GM12891 (cell line): Measurements from ENCODE around the gene CMKLR1.

Experiments used
- DNase-seq: peaks from one replicate; pipeline ENCODE4 v3.0.0; 2011; ENCODE audit warnings: low spot score; ENCODE audit not compliant: insufficient read length
- FAIRE-seq: peaks from 2 replicates; lab custom pipeline; 2011; peaks lifted over from hg19 to GRCh38; lab: Jason Lieb, UNC
- PAX5 ChIP-seq: IDR thresholded peaks from 2 replicates; pipeline ENCODE4 v1.6.1; 2011; ENCODE audit warnings: low read length, moderate library complexity, mild to moderate bottlenecking; ENCODE audit not compliant: insufficient read depth, severe bottlenecking
- POLR2A ChIP-seq: IDR thresholded peaks from 2 replicates; pipeline ENCODE4 v1.6.1; 2011; ENCODE audit warnings: low read depth, low read length, control low read depth
- POLR2AphosphoS5 ChIP-seq: IDR thresholded peaks from 2 replicates; pipeline ENCODE4 v1.6.1; 2011; ENCODE audit warnings: low read depth, low read length, control low read depth
- POU2F2 ChIP-seq: IDR thresholded peaks from 2 replicates; pipeline ENCODE4 v1.6.1; 2011; ENCODE audit warnings: low read depth, mild to moderate bottlenecking, control low read depth, low read length, moderate library complexity
- SPI1 ChIP-seq: IDR thresholded peaks from 2 replicates; pipeline ENCODE4 v1.6.1; 2011; ENCODE audit warnings: low read depth, low read length, control low read depth
- TAF1 ChIP-seq: IDR thresholded peaks from 2 replicates; pipeline ENCODE4 v1.6.1; 2011; ENCODE audit warnings: low read depth, low read length, control low read depth

The CMKLR1 gene

DNA sequence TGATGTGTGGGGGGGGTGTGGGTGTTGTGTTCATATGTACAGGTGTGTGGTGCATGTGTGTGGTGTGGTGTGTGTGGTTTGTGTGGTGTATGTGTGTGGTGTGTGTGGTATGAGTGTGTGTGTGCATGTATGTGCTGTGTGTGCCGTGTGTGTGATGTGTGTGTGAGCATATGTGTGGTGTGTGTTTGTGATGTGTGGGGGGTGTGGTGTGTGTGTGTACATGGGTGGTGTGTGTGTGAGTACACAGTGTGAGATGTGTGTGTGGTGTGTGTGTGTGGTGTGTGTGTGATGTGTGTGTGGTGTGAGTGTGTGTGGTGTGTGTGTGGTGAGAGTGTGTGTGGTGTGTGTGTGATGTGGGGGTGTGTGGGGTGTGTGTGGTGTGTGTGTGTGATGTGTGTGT, 24.5 kb upstream of the CMKLR1 start:
- no peak for DNase-seq
- no peak for TF ChIP-seq TAF1
- no peak for FAIRE-seq

- TF ChIP-seq POLR2A (no peak), PAX5 (no peak), POU2F2 (no peak), TAF1 (no peak), SPI1 (no peak), POLR2AphosphoS5 (no peak)
- DNase-seq (no peak), FAIRE-seq (peak; percentile 92)
Observed at GRCh38 chr12:108363165-108363564, 24.1 kb upstream of the CMKLR1 start.

DNA sequence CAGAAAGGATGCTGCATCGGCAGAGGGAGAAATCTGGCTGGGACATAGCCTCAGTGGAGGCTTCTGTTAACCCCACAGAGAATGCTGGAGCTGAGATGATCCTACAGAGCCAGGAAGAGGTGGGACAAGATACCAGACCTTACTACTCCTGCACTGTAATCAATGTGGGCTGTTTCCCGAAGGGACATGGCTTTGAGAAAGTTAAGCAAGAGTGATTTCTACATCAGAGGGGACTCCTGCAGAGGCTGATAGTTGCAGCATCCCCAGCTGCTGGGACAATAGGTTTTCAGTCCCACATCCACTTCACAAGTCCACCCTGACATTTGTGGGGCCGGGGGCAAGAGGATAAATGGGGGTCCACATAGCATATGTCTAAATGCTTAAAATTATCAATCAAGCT, 22.5 kb upstream of the CMKLR1 start:
- DNase-seq = no peak
- TF ChIP-seq POLR2A (no peak), POLR2AphosphoS5 (no peak), PAX5 (no peak), TAF1 (no peak), POU2F2 (no peak), SPI1 (no peak)
- no peak for FAIRE-seq

- peak; percentile 36 for DNase-seq
- TF ChIP-seq POLR2AphosphoS5 (no peak), PAX5 (no peak), TAF1 (no peak), SPI1 (peak; percentile 50), POU2F2 (peak; percentile 90), POLR2A (no peak)
- FAIRE-seq = peak; percentile 45
Observed at GRCh38 chr12:108360487-108360886, 21.4 kb upstream of the CMKLR1 start.

GRCh38 chr12:108360057-108360456, 20.9 kb upstream of the CMKLR1 start:
- DNase-seq (no peak), FAIRE-seq (no peak)
- no peak for TF ChIP-seq POLR2AphosphoS5
- TF ChIP-seq TAF1 = no peak
- no peak for TF ChIP-seq POLR2A
- no peak for TF ChIP-seq PAX5
- no peak for TF ChIP-seq POU2F2
- no peak for TF ChIP-seq SPI1

- DNase-seq (no peak), FAIRE-seq (no peak)
- TF ChIP-seq PAX5 (no peak), POU2F2 (no peak), SPI1 (no peak), POLR2A (no peak), TAF1 (no peak), POLR2AphosphoS5 (no peak)
Observed at GRCh38 chr12:108358580-108358965, 19.5 kb upstream of the CMKLR1 start.

DNA sequence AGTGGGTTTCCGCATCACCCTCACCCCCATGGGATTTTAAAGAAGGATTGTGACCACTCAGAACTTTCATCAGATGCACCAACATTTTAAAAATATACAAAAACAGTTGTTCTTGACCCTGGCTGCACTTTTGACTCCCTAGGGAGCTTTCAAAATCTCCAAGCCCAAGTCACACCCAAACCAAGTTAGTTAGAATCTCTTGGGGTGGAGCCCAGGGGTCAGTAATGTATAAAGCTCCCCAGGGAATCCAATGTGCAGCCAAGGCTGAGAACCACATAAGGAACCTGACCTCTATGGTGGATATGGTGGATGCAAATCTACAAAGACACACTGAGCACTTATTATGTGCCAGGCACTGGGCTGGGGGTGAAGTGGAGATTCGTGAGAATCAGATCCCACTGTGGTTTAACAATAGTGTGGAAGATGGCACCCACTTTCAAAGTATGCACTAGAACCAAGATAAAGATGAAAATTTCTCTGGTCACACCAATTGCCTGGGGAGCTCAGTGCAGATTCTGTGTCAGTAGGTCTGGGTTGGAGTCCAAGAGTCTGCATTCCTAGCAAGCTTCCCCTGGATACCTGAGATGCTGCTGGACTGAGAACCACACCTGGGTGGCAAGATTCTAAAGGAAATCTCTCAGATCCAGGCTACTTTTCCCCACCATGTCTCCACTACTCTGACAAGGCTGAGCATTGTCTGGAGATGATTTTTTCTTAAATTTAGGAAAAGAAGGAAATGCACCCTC, 18.9 kb upstream of the CMKLR1 start:
- TF ChIP-seq PAX5 = no peak
- no peak for TF ChIP-seq SPI1
- no peak for TF ChIP-seq POU2F2
- TF ChIP-seq POLR2A = no peak
- TF ChIP-seq TAF1 = no peak
- no peak for TF ChIP-seq POLR2AphosphoS5
- DNase-seq (no peak), FAIRE-seq (no peak)

- no peak for TF ChIP-seq PAX5
- TF ChIP-seq TAF1 = no peak
- no peak for TF ChIP-seq POU2F2
- TF ChIP-seq POLR2A = no peak
- no peak for TF ChIP-seq SPI1
- no peak for TF ChIP-seq POLR2AphosphoS5
- FAIRE-seq = no peak
- DNase-seq = no peak
Observed at GRCh38 chr12:108356835-108357806, 18.0 kb upstream of the CMKLR1 start.

GRCh38 chr12:108355069-108355468, 16.0 kb upstream of the CMKLR1 start:
- FAIRE-seq = no peak
- DNase-seq = no peak
- no peak for TF ChIP-seq TAF1
- no peak for TF ChIP-seq POLR2A
- TF ChIP-seq POLR2AphosphoS5 = no peak
- no peak for TF ChIP-seq SPI1
- no peak for TF ChIP-seq PAX5
- no peak for TF ChIP-seq POU2F2

GRCh38 chr12:108352591-108352990, 13.5 kb upstream of the CMKLR1 start:
- DNase-seq = no peak
- TF ChIP-seq PAX5 (no peak), SPI1 (no peak), POLR2A (no peak), POLR2AphosphoS5 (no peak), TAF1 (no peak), POU2F2 (no peak)
- FAIRE-seq = no peak
